K562 treated with DMSO at 1 percent for 24 hours (cell line): Measurements from ENCODE around the gene S100A8. TPM values are rescaled to one million over a fixed set of nuclear protein-coding genes. Genes with fewer than 3 reads are reported as not detected.

Experiments
- total RNA-seq: library from RNA; unstranded; fragments of 300-600 nt; gene quantifications from 2 replicates; pipeline ENCODE4 v1.2.3, GENCODE V29; 2022; ENCODE audit warnings: low read depth; ENCODE audit not compliant: insufficient read depth

The S100A8 gene
- total RNA-seq, result not detected in 2 replicates

DNA sequence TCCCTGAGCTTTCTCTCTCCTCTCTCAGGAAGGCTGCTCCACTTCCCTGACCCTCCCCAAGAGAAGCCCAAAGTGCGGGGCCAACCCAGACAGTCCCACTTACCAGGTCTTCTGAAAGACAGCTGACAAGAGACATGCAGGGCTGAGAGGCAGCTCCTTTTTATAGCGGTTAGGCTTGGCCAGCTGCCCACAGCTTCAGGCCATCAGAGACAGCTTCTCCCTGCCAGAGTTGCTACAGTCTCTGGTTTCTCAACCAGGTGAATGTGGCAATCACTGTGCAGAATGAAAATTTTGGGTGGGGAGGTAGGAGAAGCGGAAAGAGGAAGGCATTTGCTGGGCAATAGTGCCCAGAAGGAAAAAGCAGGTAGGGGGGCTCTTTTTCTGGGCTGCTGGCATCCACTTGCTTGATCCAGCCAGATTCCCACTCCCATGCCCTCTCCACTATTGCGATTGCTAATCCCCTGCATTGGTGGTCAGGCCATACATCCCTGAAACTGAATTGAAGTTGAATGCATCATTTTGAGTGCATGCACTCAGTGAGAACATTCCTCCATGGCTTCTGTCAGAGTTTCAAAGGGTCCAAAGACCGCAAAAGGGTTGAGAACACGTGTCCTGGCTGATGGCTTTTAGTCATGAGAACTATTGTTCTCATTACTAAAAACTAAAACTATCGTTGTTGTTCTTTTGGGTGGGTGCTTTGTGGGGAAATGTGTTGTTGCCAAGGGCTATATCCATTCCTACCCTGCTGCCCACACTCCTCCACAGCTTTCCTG, at the start of gene S100A8:
Gene S100A8 (minus strand): TSS at position 136 of the 773 bp plus-strand sequence. CDS start 538 bp downstream, outside the sequence.

DNA sequence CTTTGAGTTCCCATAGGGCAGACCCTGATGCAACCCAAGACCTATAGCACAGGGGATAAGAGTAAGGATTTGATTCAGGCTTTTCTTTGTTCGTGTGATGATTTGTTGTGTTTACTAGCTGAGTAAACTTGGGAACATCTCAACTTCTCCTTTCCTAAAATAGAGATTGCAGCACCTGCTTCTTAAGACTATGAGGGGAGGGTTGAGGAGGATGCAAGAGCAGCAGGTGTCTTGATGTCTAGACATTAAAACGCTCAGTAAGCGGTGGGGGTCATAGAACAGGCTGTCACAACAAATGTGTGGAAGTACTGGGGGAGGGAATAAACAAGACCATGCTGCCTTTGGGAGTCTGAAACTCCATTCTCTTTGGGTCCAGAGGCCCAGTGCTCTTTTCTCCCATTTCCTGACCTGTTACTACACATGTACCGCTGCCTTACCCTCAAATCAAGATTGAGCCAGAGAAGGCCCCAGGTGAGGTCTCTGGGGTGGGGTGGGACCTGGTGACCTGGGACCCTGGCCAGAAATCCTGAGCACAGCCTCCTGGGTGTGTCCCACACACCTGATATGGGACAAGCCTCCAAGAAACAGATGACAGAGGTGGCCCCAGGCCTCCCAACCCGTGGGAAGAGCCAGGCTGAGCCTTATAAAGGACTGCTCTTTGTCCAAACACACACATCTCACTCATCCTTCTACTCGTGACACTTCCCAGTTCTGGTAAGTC, 25.1 kb upstream of the S100A8 start, which contains the start of gene S100A7A:
Gene S100A7A (plus strand): TSS at position 671 of the 721 bp plus-strand sequence. CDS start 1,563 bp downstream, outside the sequence.

DNA sequence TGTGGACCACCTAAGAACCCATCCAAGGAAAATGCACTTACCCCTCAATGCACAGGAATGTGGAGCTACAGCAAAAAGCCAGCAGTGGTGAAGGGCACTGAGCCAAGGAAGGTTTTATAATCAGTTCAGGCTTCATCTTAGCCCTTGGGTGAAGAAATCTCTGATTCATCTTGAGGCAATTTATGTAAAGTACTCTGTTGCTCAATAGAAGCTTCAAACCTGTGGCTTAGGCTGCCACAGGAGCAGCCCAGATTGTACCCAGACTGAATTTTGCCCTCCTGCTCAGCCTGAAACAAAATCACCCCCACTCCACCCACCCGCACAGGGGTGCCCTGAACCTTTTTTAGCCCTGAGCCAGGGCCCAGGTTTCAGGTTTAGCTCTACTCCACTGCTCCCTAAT, 15.4 kb downstream of the S100A8 start, which contains the start of gene S100A12:
Gene S100A12 (minus strand): TSS at position 111 of the 400 bp plus-strand sequence. CDS start 1,029 bp downstream, outside the sequence.

DNA sequence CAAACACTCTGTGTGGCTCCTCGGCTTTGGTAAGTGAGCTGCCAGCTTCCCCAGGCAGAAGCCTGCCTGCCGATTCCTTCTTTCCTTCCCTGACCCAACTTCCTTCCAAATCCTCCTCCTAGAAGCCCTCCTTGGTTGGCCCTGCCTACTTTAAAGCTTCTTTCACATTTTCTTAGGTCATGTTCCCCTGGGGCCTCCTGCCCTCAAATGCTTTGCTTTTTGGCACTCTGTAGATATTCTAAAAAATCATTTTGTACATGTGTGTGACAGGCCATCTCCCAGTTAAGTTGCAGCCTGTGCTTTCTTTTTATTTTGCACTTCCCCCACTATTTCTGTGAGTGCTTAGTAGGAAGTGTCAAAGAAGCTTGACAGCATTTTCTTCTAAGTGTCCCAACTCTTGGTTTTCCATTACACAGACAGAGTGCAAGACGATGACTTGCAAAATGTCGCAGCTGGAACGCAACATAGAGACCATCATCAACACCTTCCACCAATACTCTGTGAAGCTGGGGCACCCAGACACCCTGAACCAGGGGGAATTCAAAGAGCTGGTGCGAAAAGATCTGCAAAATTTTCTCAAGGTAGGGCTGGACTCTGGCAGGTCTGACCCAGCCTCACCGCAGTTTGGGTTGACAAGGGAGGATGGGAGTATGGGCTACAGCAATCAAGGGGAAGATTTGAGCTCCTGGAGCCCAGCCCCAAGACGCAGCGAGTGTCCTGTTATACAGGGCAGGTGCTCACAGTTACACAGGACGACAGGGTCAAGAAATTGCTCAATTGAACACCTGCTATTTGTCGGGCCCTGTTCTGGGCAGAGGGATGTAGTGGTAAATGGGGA, 32.8 kb downstream of the S100A8 start, which contains the start of gene S100A9:
Gene S100A9 (plus strand): TSS at position 2 of the 838 bp plus-strand sequence. CDS start 430 bp downstream, at position 432.

DNA sequence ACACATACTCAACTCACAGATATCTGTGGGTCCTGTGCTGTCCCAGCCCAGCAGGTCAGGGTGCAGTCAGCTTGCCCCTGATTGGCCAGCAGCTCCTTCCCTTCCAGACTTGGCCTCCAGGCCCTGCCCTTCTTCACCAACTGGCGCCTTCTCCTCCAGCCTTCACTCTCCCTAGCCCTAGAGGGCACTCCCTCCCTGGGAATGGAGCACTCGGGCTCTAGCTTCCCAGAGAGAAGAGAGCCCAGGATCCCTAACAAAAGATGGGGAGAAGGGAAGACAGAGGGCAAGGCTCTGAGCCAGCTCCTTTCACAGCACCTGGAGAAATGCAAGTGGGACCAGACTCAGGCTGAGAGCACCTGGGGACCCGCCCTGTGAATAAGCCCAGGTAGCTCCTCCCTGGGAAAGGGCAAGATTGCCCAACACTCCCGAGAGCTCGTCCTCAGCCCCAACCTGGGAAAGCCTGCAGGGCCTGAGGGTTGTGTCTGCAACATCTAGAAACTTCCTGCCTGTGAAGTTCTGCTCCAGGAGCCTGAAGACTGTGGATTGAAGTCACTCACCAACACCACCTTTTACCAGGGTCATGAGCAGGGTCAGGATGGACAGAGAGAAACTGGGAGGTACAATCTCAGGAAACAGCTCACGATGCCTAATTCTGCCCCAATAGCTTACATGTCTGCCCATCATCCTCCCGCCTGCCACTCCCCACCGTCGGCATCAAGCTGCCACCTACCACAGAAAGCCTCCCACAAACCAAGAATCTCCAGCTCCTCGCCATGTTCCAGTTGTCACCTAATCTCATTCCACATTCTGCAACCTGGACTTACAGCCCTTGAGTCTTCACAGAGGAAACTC, 42.1 kb downstream of the S100A8 start, which contains the start of gene PGLYRP4:
Gene PGLYRP4 (minus strand): TSS at position 331 of the 852 bp plus-strand sequence. CDS start 909 bp downstream, outside the sequence.

Other genes with a start within 250 kb of the S100A8 start
- not detected in 2 replicates for gene SPRR2G, start 240.2 kb downstream of the S100A8 start, total RNA-seq
- gene LELP1, start 187.6 kb downstream of the S100A8 start, total RNA-seq, result not detected in 2 replicates
- gene PRR9, start 173.5 kb downstream of the S100A8 start, total RNA-seq, result 0.74 and 1.4 TPM in 2 replicates
- not detected in 2 replicates for gene LORICRIN, start 131.4 kb downstream of the S100A8 start, total RNA-seq
- gene PGLYRP3, start 78.1 kb downstream of the S100A8 start, total RNA-seq, result 0.53 and 1.1 TPM in 2 replicates
- 10.7 and 11.8 TPM in 2 replicates for gene PGLYRP4, start 42.2 kb downstream of the S100A8 start, total RNA-seq
- gene S100A9, start 33.2 kb downstream of the S100A8 start, total RNA-seq, result not detected in 2 replicates
- not detected in 2 replicates for gene S100A12, start 15.5 kb downstream of the S100A8 start, total RNA-seq
- gene S100A7A, start 25.4 kb upstream of the S100A8 start, total RNA-seq, result 0.09 TPM in 1 of 2 replicates, not detected in the other
- gene S100A7, start 69.6 kb upstream of the S100A8 start, total RNA-seq, result not detected in 2 replicates
- gene S100A6, start 144.9 kb upstream of the S100A8 start, total RNA-seq, result 14.1 and 19.7 TPM in 2 replicates
- not detected in 2 replicates for gene S100A5, start 149.9 kb upstream of the S100A8 start, total RNA-seq
- gene S100A4, start 154.7 kb upstream of the S100A8 start, total RNA-seq, result 5.4 and 6.5 TPM in 2 replicates
- 0.44 TPM in 1 of 2 replicates, not detected in the other for gene S100A3, start 158.2 kb upstream of the S100A8 start, total RNA-seq
- not detected in 2 replicates for gene S100A2, start 174.8 kb upstream of the S100A8 start, total RNA-seq
- 5.0 and 5.5 TPM in 2 replicates for gene S100A16, start 222.1 kb upstream of the S100A8 start, total RNA-seq
- 1.3 TPM in 1 of 2 replicates, not detected in the other for gene S100A14, start 225.3 kb upstream of the S100A8 start, total RNA-seq
- gene S100A13, start 236.4 kb upstream of the S100A8 start, total RNA-seq, result 195 and 202 TPM in 2 replicates
- gene S100A1, start 237.4 kb upstream of the S100A8 start, total RNA-seq, result 31.8 and 34.2 TPM in 2 replicates
- gene CHTOP, start 243.0 kb upstream of the S100A8 start, total RNA-seq, result 56.0 and 57.4 TPM in 2 replicates